ENCODE results near the gene ENDOV. TPM values are rescaled to one million over a fixed set of nuclear protein-coding genes. Genes with fewer than 3 reads are reported as not detected.

Gene ENDOV
- total and polyA plus RNA-seq, 2 of the 13 experiments (the other 11 are each of a cell fraction or from before 2014, with no cell fraction given) = 15.1 to 17.1 TPM

GRCh38 chr17:80442323-80442659 is 27.3 kb downstream of the ENDOV start:
- TF ChIP-seq AHDC1 (CRISPR knock-in tag; IDR thresholded peaks at IDR 0.05; ENCODE audit: borderline replicate concordance) (no peak), FOSL2 (CRISPR knock-in tag; IDR thresholded peaks at IDR 0.05) (no peak), U2AF2 (IDR thresholded peaks at IDR 0.05; ENCODE audit: low read depth, low read length) (no peak), SOX6 (IDR thresholded peaks at IDR 0.05) (no peak), SOX6 (CRISPR knock-in tag; IDR thresholded peaks at IDR 0.05) (no peak), ZNF331 (CRISPR knock-in tag; IDR thresholded peaks at IDR 0.05) (no peak), ZNF512 (CRISPR knock-in tag; IDR thresholded peaks at IDR 0.05) (no peak), ZNF703 (CRISPR knock-in tag; IDR thresholded peaks at IDR 0.05; ENCODE audit: borderline replicate concordance) (no peak), MZF1 (CRISPR knock-in tag; IDR thresholded peaks at IDR 0.05; ENCODE audit: borderline replicate concordance) (no peak), SP1 (IDR thresholded peaks at IDR 0.05) (no peak), SP1 (CRISPR knock-in tag; IDR thresholded peaks at IDR 0.05) (no peak), GABPB1 (CRISPR knock-in tag; IDR thresholded peaks at IDR 0.05) (no peak), NFE2 (CRISPR knock-in tag; IDR thresholded peaks at IDR 0.05) (no peak), ZSCAN12 (CRISPR knock-in tag; IDR thresholded peaks at IDR 0.05) (no peak), MEF2D (CRISPR knock-in tag; IDR thresholded peaks at IDR 0.05) (no peak), HCFC1 (IDR thresholded peaks at IDR 0.05; ENCODE audit: low read depth, low read length) (no peak), KDM1A (CRISPR knock-in tag; IDR thresholded peaks at IDR 0.05) (no peak)
- TF ChIP-seq, protein P1, sequence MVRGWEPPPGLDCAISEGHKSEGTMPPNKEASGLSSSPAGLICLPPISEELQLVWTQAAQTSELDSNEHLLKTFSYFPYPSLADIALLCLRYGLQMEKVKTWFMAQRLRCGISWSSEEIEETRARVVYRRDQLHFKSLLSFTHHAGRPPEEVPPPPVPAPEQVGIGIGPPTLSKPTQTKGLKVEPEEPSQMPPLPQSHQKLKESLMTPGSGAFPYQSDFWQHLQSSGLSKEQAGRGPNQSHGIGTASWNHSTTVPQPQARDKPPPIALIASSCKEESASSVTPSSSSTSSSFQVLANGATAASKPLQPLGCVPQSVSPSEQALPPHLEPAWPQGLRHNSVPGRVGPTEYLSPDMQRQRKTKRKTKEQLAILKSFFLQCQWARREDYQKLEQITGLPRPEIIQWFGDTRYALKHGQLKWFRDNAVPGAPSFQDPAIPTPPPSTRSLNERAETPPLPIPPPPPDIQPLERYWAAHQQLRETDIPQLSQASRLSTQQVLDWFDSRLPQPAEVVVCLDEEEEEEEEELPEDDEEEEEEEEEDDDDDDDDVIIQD (CRISPR knock-in tag; IDR thresholded peaks at IDR 0.05; ENCODE audit: low read depth) = no peak
- intact Hi-C loops (cut with micrococcal nuclease; ENCODE audit: unreplicated experiment) = no loop called here
- Histone ChIP-seq H2AFZ (ENCODE audit: low read length) (no peak overlapping the region), H3K27me3 (ENCODE audit: control insufficient read depth in 1 of 2, insufficient read depth in 2 of 2, low read length in 2 of 2) (peaks cover 7 to 13% of the 10 kb centered on the region in 2 experiments; a peak in 2 of 5 replicates), H3K9me3 (ENCODE audit: low read length) (no peaks in the 10 kb centered on the region), H3K9ac (ENCODE audit: insufficient read depth, low read depth, low read length) (no peak overlapping the region), H3K4me1 (ENCODE audit: insufficient read depth, low read length) (peaks cover 9% of the 10 kb centered on the region), H3K4me3 (replicated peaks in 1 of 3; ENCODE audit: insufficient read depth in 1 of 3, low read depth in 2 of 3, low read length in 3 of 3) (no peak overlapping the region), H4K20me1 (ENCODE audit: insufficient read depth, low read length) (peaks cover 14% of the 10 kb centered on the region; the same call in 1 of the 2 replicates), H3K36me3 (replicated peaks in 1 of 2; ENCODE audit: control insufficient read depth in 1 of 2, insufficient read depth in 2 of 2, low read length in 2 of 2) (no peaks in the 10 kb centered on the region), H3K4me2 (ENCODE audit: low read depth, low read length) (no peak overlapping the region), H3K79me2 (ENCODE audit: insufficient read depth, low read length) (no peaks in the 10 kb centered on the region), H3K27ac (ENCODE audit: extremely low read length, insufficient read depth, low read length) (no peak overlapping the region)
- no peak for DNase-seq (ENCODE audit: low spot score)
- ATAC-seq = no peak
- WGBS (ENCODE audit: low lambda C conversion rate) = 5% methylated on average over 6 of the region's 12 CpGs
- ChIA-PET CTCF (ENCODE audit: low intra/inter-chr PET ratio, low total read pairs) (no interaction called here), POLR2A (interaction anchor here (1.2 to 1.7 kb wide), 2 partner anchors 12 to 102 kb away, joined by 3 to 6 read pairs; partner anchors contain the start of gene RPTOR)
- FAIRE-seq = no peak
- no TSS peak for BruUV-seq (replicated peaks)
- in situ Hi-C loops (cut with HindIII; ENCODE audit: extremely low pct_ligation_motif_present, low pct_unique_long_range_greater_than_20kb) = no loop called here
